ACC112 (cell line): Measurements from ENCODE around the gene CAPN8.

Experiments used
- H2AFZ ChIP-seq: fragments of 200-600 bp; sonication (generic); one replicate; pipeline ENCODE4 v1.6.0; 2017; ENCODE audit warnings: antibody characterized with exemption, low read length; ENCODE audit not compliant: unreplicated experiment
- H3K27ac ChIP-seq: fragments of 200-600 bp; sonication (generic); 2 replicates; pipeline ENCODE4 v1.5.1; 2014; ENCODE audit warnings: low read depth, mild to moderate bottlenecking, antibody characterized with exemption, low read length, moderate library complexity
- H3K27me3 ChIP-seq: fragments of 200-600 bp; sonication (generic); 2 replicates; pipeline ENCODE4 v1.6.1; 2014; ENCODE audit warnings: mild to moderate bottlenecking, antibody characterized with exemption, low read length, moderate library complexity, mixed read lengths; ENCODE audit not compliant: insufficient read depth
- H3K36me3 ChIP-seq: fragments of 200-600 bp; sonication (generic); 2 replicates; pipeline ENCODE4 v1.6.1; 2016; ENCODE audit warnings: mild to moderate bottlenecking, antibody characterized with exemption, low read length, moderate library complexity, mixed read lengths; ENCODE audit not compliant: insufficient read depth
- H3K4me1 ChIP-seq: fragments of 200-600 bp; sonication (generic); one replicate; pipeline ENCODE4 v1.6.1; 2016; ENCODE audit warnings: low read length, mixed read lengths; ENCODE audit not compliant: insufficient read depth, unreplicated experiment, control insufficient read depth
- H3K4me3 ChIP-seq: fragments of 200-600 bp; sonication (generic); 2 replicates; pipeline ENCODE4 v1.5.1; 2014; ENCODE audit warnings: mild to moderate bottlenecking, low read depth, low read length
- H3K79me2 ChIP-seq: fragments of 200-600 bp; sonication (generic); one replicate; pipeline ENCODE4 v1.6.0; 2016; ENCODE audit warnings: low read length; ENCODE audit not compliant: control insufficient read depth, unreplicated experiment, insufficient read depth

The CAPN8 gene

DNA sequence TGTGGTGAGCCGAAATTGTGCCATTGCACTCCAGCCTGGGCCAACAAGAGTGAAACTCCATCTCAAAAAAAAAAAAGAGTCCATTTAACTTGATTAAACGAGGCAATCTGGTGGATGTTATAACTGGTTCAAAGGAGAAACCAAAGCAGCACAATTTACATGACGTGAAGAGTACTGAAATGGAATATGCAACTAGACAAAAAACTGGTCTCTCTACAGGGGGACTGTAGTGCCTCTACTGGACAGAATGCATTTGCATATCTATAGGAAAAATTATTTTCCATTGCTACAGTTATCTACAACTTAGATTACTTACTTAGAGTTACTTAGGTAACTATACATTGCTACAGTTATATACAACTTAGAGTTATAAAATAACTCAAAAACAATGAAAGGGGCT is 44.1 kb upstream of the CAPN8 start:
- H3K79me2 ChIP-seq: peaks cover 36% of the 10 kb centered on the region
- no peaks in the 10 kb centered on the region for H3K27me3 ChIP-seq
- H3K36me3 ChIP-seq: 0 out of 2 replicates have a peak, but pooled peaks cover 3% of the 10 kb centered on the region
- no peak overlapping the region for H2AFZ ChIP-seq
- no peak overlapping the region for H3K4me3 ChIP-seq
- H3K4me1 ChIP-seq: peaks cover 64% of the 10 kb centered on the region
- H3K27ac ChIP-seq: no peak overlapping the region

- Histone ChIP-seq H3K4me1 (peaks cover 65% of the 10 kb centered on the region), H3K79me2 (peaks cover 34% of the 10 kb centered on the region), H3K4me3 (no peak overlapping the region), H3K27me3 (no peaks in the 10 kb centered on the region), H3K36me3 (no peaks in the 10 kb centered on the region), H3K27ac (peak overlapping the region; percentile 94), H2AFZ (no peak overlapping the region)
These were observed 43.3 kb upstream of the CAPN8 start for GRCh38 chr1:223708651-223709268.

DNA sequence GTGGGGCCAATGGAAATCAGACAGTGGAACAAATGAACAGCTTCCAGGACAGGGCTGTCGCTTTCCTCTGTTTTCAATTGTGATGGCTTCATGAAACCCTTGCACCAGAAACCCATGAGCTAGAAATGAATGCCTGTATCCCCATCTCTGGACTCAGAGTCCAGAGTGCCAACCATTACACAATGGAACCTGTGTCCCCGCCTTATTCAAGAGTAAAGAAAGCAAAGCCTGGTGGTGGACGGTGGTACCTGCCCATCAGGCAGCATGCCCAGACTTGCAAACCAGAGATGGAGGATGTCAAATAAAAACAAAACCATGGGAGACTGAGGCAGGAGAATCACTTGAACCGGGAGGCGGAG is 42.5 kb upstream of the CAPN8 start:
- Histone ChIP-seq H3K27ac (peak overlapping the region; percentile 94), H2AFZ (no peak overlapping the region), H3K4me1 (peaks cover 72% of the 10 kb centered on the region), H3K27me3 (no peaks in the 10 kb centered on the region), H3K36me3 (no peaks in the 10 kb centered on the region), H3K4me3 (peak overlapping the region; percentile 45), H3K79me2 (peaks cover 30% of the 10 kb centered on the region)

- peak overlapping the region; percentile 45 for H3K4me3 ChIP-seq
- no peak overlapping the region for H2AFZ ChIP-seq
These were observed 41.9 kb upstream of the CAPN8 start for GRCh38 chr1:223707256-223708000.

GRCh38 chr1:223706077-223706973 is 40.8 kb upstream of the CAPN8 start:
- peaks cover 73% of the 10 kb centered on the region for H3K4me1 ChIP-seq
- H3K27ac ChIP-seq: peak overlapping the region; percentile 94
- peak overlapping the region; percentile 49 for H3K4me3 ChIP-seq
- H3K36me3 ChIP-seq: no peaks in the 10 kb centered on the region
- peak overlapping the region; percentile 19 for H2AFZ ChIP-seq
- no peaks in the 10 kb centered on the region for H3K27me3 ChIP-seq
- H3K79me2 ChIP-seq: peaks cover 22% of the 10 kb centered on the region

More at GRCh38 chr1:223707256-223708000, 41.9 kb upstream of the CAPN8 start:
- Histone ChIP-seq H3K27me3 (no peaks in the 10 kb centered on the region), H3K36me3 (no peaks in the 10 kb centered on the region), H3K4me1 (peaks cover 77% of the 10 kb centered on the region), H3K27ac (peak overlapping the region; percentile 94), H3K79me2 (peaks cover 26% of the 10 kb centered on the region)

GRCh38 chr1:223704921-223705878 is 39.7 kb upstream of the CAPN8 start:
- peaks cover 22% of the 10 kb centered on the region for H3K79me2 ChIP-seq
- no peaks in the 10 kb centered on the region for H3K36me3 ChIP-seq
- H3K4me1 ChIP-seq: peaks cover 77% of the 10 kb centered on the region
- no peaks in the 10 kb centered on the region for H3K27me3 ChIP-seq
- peak overlapping the region; percentile 47 for H3K4me3 ChIP-seq
- peak overlapping the region; percentile 19 for H2AFZ ChIP-seq
- H3K27ac ChIP-seq: peak overlapping the region; percentile 94

GRCh38 chr1:223703668-223704013 is 38.1 kb upstream of the CAPN8 start:
- H3K79me2 ChIP-seq: peaks cover 22% of the 10 kb centered on the region
- no peak overlapping the region for H2AFZ ChIP-seq
- H3K27ac ChIP-seq: peak overlapping the region; percentile 94
- no peaks in the 10 kb centered on the region for H3K27me3 ChIP-seq
- H3K4me3 ChIP-seq: no peak overlapping the region
- peaks cover 80% of the 10 kb centered on the region for H3K4me1 ChIP-seq
- no peaks in the 10 kb centered on the region for H3K36me3 ChIP-seq

- Histone ChIP-seq H2AFZ (no peak overlapping the region), H3K4me1 (peaks cover 76% of the 10 kb centered on the region), H3K36me3 (no peaks in the 10 kb centered on the region), H3K27me3 (no peaks in the 10 kb centered on the region), H3K79me2 (peaks cover 22% of the 10 kb centered on the region), H3K4me3 (peak overlapping the region; percentile 66), H3K27ac (peak overlapping the region; percentile 94)
These were observed 37.5 kb upstream of the CAPN8 start for GRCh38 chr1:223702735-223703667.

DNA sequence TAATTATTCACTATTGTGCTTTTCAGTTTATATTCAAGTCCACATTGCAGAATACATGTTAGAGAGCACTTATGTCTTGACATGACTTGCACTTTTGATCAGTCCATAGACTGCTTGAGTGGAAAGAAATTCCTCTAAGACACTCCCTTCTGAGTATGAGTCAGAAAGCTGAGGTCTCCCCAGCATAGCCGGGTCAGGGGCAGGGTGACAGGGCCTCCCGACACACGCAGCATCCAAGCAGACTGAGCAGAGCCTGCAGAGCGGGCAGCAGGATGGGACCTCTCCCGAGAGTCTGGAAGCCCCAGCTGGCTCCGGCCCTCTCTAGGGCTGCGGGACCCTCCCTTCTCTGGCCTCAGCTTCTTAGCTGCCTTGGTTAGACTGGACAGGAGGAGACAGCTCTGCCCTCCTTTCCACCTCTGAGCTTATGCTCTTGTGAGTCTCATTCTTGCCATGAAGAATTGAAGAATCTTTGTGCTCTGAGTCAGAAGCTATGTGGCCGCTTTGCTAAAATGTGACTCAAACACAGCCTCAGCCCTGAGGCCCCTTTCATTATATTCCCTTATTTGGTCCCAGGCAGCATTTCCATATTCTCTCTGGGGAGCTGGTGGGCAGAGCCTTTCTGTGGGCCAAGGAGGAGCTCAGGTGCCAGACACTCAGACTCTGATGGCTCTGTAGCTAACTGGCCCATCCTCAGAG is 35.6 kb upstream of the CAPN8 start:
- H3K79me2 ChIP-seq: peaks cover 22% of the 10 kb centered on the region
- H3K27ac ChIP-seq: peak overlapping the region; percentile 99
- H3K4me3 ChIP-seq: peak overlapping the region; percentile 58
- no peak overlapping the region for H2AFZ ChIP-seq
- no peaks in the 10 kb centered on the region for H3K27me3 ChIP-seq
- H3K4me1 ChIP-seq: peaks cover 62% of the 10 kb centered on the region
- no peaks in the 10 kb centered on the region for H3K36me3 ChIP-seq
